Psoas muscle (tissue), 8 donors: ENCODE measurements around the gene CCDC187. TPM values are rescaled to one million over a fixed set of nuclear protein-coding genes. Genes with fewer than 3 reads are reported as not detected.
"Not testable (repeated sequence)": the region's sequence is repeated elsewhere in the genome, so short reads cannot be mapped to it uniquely, and the experiment has no call there.

Experiments used
- ATAC-seq, 4 donors: fragments of 200-7000 bp; cut with Tn5 transposase; one replicate each; pipeline ENCODE4 v1.9.1; 2020; ENCODE audit warnings: moderate library complexity in 3 of 4, mild to moderate bottlenecking in 2 of 4
- DNase-seq, 2 donors: peaks; one replicate each; pipeline ENCODE4 v3.0.0-alpha.2; 2020
- H3K27ac ChIP-seq: fragments of 200-600 bp; one replicate; pipeline ENCODE4 v1.8.0; 2022
- H3K27me3 ChIP-seq, 3 donors: fragments of 200-600 bp in 1 of 3; one replicate each; pipeline versions ENCODE4 v1.6.1 to v1.8.0; 2013 to 2022; ENCODE audit warnings: low read length in 2 of 3, mild to moderate bottlenecking in 2 of 3, moderate library complexity in 1 of 3; ENCODE audit not compliant: insufficient read depth in 3 of 3
- H3K36me3 ChIP-seq, 2 donors: fragments of 200-600 bp in 1 of 2; one replicate each; pipeline versions ENCODE4 v1.6.1 to v1.8.0; 2013 to 2022; ENCODE audit warnings: low read depth in 1 of 2, mild to moderate bottlenecking in 1 of 2, moderate library complexity in 1 of 2; ENCODE audit not compliant: insufficient read depth in 1 of 2
- H3K4me1 ChIP-seq: fragments of 200-600 bp; one replicate; pipeline ENCODE4 v1.8.0; 2022
- H3K4me3 ChIP-seq: fragments of 200-600 bp; one replicate; pipeline ENCODE4 v1.8.0; 2022; ENCODE audit warnings: mild to moderate bottlenecking
- H3K9me3 ChIP-seq: fragments of 200-600 bp; one replicate; pipeline ENCODE4 v1.8.0; 2022
- WGBS, 3 donors: extraction: QIAGEN DNeasy Blood & Tissue Kit; methylation state at CpG; one replicate each; pipeline versions ENCODE4 v1.1.6 to v1.1.7; 2013; 5-methylcytosine and 5-hydroxymethylcytosine counted together
- intact Hi-C, 2 donors: fragments of 100-400 bp; cut with DNase I; formaldehyde crosslinking; loops; one replicate each; pipeline versions ENCODE4 v1.11.0 to v1.14.2; 2022
- polyA plus RNA-seq, 3 donors: library from polyadenylated mRNA; stranded (reverse); fragments of 200-250 nt; gene quantifications; one replicate each; pipeline ENCODE4 v1.2.3, GENCODE V29; 2013
- total RNA-seq, 4 donors: library from RNA; stranded (reverse); fragmentation: NEBNext Ultra II Directional in 2 of 4; extraction: Animal tissue kit (Norgen Biotek cat#: 25700) in 2 of 4; gene quantifications; one replicate each; pipeline versions ENCODE4 v1.2.1 to v1.2.4, GENCODE V29; 2021 to 2023
- TF ChIP-seq, protein P1 (sequence below): fragments of 200-600 bp; IDR thresholded peaks from one replicate; pipeline ENCODE4 v1.8.0; 2022; ENCODE audit warnings: antibody characterized with exemption
- donor health status: healthy with polysubstance abuse.
- donor health status: DM: no; HTN: no; CAD: no; lungs with moderate emphysema.
- donor health status: Bipolar disorder and iron deficiency.
- donor health status: healthy.
- donor health status: DM: yes; HTN: yes; CAD: no.
- donor health status: DM: no; HTN: no; CAD: no.
- donor health status: DM: no; HTN: no; CAD: no.
- donor health status: DM: yes; HTN: yes; CAD: no.

Gene CCDC187
- total and polyA plus RNA-seq, 7 donors, result not detected

DNA sequence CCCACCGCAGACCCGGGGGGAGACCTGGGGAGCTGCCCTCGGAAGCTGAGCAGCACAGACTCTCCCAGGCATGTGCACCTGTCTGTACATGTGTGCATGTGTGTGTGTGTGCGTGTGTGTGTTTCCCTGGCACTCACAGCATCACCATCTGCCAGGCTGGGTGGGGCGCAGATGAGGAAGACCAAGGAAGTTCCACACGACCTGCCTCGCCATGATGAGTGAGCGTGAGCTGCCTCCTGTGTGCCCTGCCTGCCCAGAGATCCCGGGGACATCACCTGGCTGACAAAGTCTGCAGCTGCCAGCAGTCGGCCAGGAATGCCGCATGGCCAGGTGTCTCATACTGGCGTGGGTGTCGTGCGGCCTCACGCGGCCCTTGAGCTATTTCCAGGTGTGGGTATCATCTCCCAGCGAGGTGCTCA, 19.5 kb upstream of the CCDC187 start:
- no peaks in the 10 kb centered on the region for H3K9me3 ChIP-seq
- H3K27ac ChIP-seq, result no peak overlapping the region
- peaks cover 0 to 43% (median 8%) of the 10 kb centered on the region in 3 donors for H3K27me3 ChIP-seq
- intact Hi-C loops, result no loop called here
- peaks cover 5% of the 10 kb centered on the region for H3K4me1 ChIP-seq
- TF ChIP-seq, protein P1, sequence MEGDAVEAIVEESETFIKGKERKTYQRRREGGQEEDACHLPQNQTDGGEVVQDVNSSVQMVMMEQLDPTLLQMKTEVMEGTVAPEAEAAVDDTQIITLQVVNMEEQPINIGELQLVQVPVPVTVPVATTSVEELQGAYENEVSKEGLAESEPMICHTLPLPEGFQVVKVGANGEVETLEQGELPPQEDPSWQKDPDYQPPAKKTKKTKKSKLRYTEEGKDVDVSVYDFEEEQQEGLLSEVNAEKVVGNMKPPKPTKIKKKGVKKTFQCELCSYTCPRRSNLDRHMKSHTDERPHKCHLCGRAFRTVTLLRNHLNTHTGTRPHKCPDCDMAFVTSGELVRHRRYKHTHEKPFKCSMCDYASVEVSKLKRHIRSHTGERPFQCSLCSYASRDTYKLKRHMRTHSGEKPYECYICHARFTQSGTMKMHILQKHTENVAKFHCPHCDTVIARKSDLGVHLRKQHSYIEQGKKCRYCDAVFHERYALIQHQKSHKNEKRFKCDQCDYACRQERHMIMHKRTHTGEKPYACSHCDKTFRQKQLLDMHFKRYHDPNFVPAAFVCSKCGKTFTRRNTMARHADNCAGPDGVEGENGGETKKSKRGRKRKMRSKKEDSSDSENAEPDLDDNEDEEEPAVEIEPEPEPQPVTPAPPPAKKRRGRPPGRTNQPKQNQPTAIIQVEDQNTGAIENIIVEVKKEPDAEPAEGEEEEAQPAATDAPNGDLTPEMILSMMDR, result no peak
- DNase-seq (no peak), ATAC-seq (no peak)
- H3K4me3 ChIP-seq, result no peak overlapping the region
- 60 to 67% (median 64%) methylated on average over 17 of the region's 17 CpGs for WGBS, 3 donors
- no peaks in the 10 kb centered on the region for H3K36me3 ChIP-seq

DNA sequence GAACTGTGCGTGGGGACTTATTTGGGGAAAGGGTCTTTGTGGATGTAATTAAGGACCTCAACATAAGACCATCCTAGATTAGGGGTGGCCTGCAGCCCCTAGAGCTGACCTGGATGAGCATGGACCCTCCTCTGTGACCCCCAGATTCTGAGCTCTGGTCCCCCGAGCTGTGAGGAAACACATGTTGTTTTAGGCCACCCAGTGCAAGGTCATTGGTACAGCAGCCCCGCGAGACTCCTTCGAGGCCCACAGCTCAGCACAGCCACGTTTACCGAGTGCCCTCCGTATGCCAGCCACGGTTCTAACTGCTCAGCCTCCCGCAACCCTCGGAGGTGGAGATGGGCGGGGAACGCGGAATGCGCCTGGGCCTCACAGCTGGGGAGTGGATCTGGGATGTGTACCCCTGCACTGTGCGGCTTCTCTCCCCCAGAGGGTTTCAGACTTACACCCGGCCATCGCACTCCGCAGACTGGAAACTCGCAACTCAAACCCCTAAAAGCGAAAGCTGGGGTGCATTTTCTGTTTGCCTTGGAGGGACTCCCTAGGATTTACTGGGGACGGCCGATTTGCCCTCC, 18.9 kb upstream of the CCDC187 start:
- Histone ChIP-seq H3K4me3 (no peak overlapping the region), H3K27me3 (peaks cover 0 to 38% (median 8%) of the 10 kb centered on the region in 3 donors), H3K4me1 (peaks cover under 1% of the 10 kb centered on the region), H3K9me3 (no peaks in the 10 kb centered on the region), H3K36me3 (no peaks in the 10 kb centered on the region), H3K27ac (no peak overlapping the region)
- TF ChIP-seq, protein P1, result no peak
- DNase-seq (no peak), ATAC-seq (no peak)
- intact Hi-C loops, result no loop called here
- WGBS, 3 donors, result 62 to 75% (median 71%) methylated on average over 23 of the region's 23 CpGs

DNA sequence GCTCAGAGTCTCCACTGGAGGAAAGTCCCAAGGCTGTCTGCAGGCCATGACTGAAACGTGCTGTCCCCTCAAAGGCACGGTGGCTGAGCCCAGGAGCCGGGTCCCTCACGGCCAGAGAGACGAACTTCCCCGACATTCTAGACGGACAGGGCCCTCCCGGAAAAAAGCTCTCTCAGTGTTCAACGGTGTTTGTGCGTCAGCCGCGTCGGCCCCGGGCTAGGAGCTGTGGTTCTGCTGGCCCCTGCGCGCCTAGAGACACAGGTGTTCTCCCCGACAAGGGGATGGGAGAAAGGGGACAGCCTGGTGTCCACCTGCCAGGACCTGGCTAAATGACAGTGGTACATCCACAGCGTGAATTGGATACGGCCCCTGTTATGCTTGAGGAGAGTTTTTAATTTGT, 17.7 kb upstream of the CCDC187 start:
- WGBS, 3 donors, result 75 to 82% (median 80%) methylated on average over 19 of the region's 19 CpGs
- Histone ChIP-seq H3K9me3 (no peaks in the 10 kb centered on the region), H3K4me1 (no peaks in the 10 kb centered on the region), H3K36me3 (no peaks in the 10 kb centered on the region), H3K27me3 (peaks cover 0 to 32% (median 5%) of the 10 kb centered on the region in 3 donors), H3K4me3 (no peak overlapping the region), H3K27ac (no peak overlapping the region)
- TF ChIP-seq, protein P1, result no peak
- intact Hi-C loops, result no loop called here
- DNase-seq, result no peak
- no peak for ATAC-seq

DNA sequence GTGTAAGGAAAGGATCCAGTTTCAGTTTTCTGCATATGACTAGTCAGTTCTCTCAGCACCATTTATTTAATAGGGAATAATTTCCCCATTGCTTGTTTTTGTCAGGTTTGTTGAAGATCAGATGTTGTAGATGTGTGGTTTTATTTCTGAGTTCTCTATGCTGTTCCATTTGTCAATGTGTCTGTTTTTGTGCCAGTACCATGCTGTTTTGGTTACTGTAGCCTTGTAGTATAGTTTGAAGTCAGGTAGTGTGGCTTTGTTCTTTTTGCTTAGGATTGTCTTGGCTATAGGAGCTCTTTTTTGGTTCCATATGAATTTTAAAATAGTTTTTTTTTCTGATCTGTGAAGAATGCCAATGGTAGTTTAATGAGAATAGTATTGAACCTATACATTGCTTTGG, 17.1 kb upstream of the CCDC187 start:
- intact Hi-C loops, H3K27ac ChIP-seq, H3K36me3 ChIP-seq, DNase-seq, H3K4me1 ChIP-seq, H3K4me3 ChIP-seq, H3K9me3 ChIP-seq, ATAC-seq: not testable (repeated sequence)
- H3K27me3 ChIP-seq, result peaks cover 0 to 26% (median 5%) of the 10 kb centered on the region in 3 donors

DNA sequence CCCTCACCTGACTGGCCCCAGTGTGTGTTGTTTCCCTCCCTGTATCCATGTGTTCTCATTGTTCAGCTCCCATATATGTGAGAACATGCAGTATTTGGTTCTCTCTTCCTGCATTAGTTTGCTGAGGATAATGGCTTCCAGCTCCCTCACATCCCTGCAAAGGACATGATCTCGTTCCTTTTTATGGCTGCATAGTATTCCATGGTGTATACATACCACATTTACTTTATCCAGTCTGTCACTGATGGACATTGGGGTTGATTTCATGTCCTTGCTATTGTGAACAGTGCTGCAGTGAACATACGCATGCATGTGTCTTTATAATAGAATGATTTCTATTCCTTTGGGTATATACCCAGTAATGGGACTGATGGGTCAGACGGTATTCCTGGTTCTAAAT, 16.1 kb upstream of the CCDC187 start:
- H3K36me3 ChIP-seq, ATAC-seq, H3K9me3 ChIP-seq, H3K27ac ChIP-seq, intact Hi-C loops, DNase-seq, H3K4me1 ChIP-seq, H3K4me3 ChIP-seq: not testable (repeated sequence)
- WGBS, 3 donors, result 90 to 92% (median 91%) methylated on average over 3 of the region's 3 CpGs
- H3K27me3 ChIP-seq, result peaks cover 0 to 16% (median 5%) of the 10 kb centered on the region in 3 donors

DNA sequence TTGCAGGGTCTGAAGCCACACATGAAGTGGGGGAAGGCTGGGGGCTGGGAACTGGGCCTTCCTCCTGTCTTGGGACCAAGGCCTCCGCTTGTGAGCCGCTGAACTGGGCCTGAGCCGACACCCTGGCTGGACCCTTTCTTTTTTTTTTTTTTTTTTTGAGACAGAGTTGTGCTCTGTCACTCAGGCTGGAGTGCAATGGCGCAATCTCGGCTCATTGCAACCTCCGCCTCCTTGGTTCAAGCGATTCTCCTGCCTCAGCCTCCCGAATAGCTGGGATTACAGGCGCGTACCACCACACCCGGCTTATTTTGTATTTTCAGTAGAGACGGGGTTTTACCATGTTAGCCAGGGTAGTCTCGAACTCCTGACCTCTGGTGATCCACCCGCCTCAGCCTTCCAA, 15.3 kb upstream of the CCDC187 start:
- H3K27ac ChIP-seq, intact Hi-C loops, DNase-seq, H3K4me3 ChIP-seq, ATAC-seq, H3K36me3 ChIP-seq, H3K4me1 ChIP-seq: not testable (repeated sequence)
- 92 to 97% (median 96%) methylated on average over 14 of the region's 14 CpGs for WGBS, 3 donors
- Histone ChIP-seq H3K9me3 (peaks cover 12% of the 10 kb centered on the region), H3K27me3 (peaks cover 0 to 14% (median 6%) of the 10 kb centered on the region in 3 donors)
